GM21576 (cell line): ENCODE results near the gene MIEN1.
"Not testable (repeated sequence)": the region's sequence is repeated elsewhere in the genome, so short reads cannot be mapped to it uniquely, and the experiment has no call there.

Experiments used
- ATAC-seq: cut with Tn5 transposase; IDR thresholded peaks from one replicate; pipeline ENCODE4 v1.9.1; 2021; ENCODE audit warnings: mild to moderate bottlenecking, moderate library complexity; ENCODE audit not compliant: unreplicated experiment

The MIEN1 gene

GRCh38 chr17:39742126-39742855 lies 12.0 kb upstream of the MIEN1 start:
- no peak for ATAC-seq

GRCh38 chr17:39740357-39741111 lies 10.2 kb upstream of the MIEN1 start:
- no peak for ATAC-seq

- no peak for ATAC-seq
Observed at GRCh38 chr17:39739885-39740356, 9.6 kb upstream of the MIEN1 start.

- ATAC-seq = no peak
Observed at GRCh38 chr17:39738983-39739884, 8.9 kb upstream of the MIEN1 start.

GRCh38 chr17:39738568-39738901 lies 8.2 kb upstream of the MIEN1 start:
- no peak for ATAC-seq

GRCh38 chr17:39737760-39738567 lies 7.6 kb upstream of the MIEN1 start, which contains the start of gene GRB7:
Gene GRB7, plus strand, starts transcription at chr17:39737938. Its CDS starts 4,364 bp downstream, at chr17:39742302.
- ATAC-seq = no peak

- ATAC-seq = no peak
Observed at GRCh38 chr17:39737206-39737759, 7.0 kb upstream of the MIEN1 start.

- ATAC-seq = no peak
Observed at GRCh38 chr17:39736319-39737165, 6.2 kb upstream of the MIEN1 start.

- ATAC-seq = no peak
Observed at GRCh38 chr17:39735882-39736281, 5.5 kb upstream of the MIEN1 start.

- ATAC-seq = no peak
Observed at GRCh38 chr17:39732586-39732985, 2.3 kb upstream of the MIEN1 start.

- ATAC-seq = no peak
Observed at GRCh38 chr17:39729280-39729851, 966 bp downstream of the MIEN1 start.

- ATAC-seq = no peak
Observed at GRCh38 chr17:39727556-39727955, 2.8 kb downstream of the MIEN1 start.

- ATAC-seq = no peak
Observed at GRCh38 chr17:39726617-39727016, 3.7 kb downstream of the MIEN1 start.

GRCh38 chr17:39725923-39726322 lies 4.4 kb downstream of the MIEN1 start:
- ATAC-seq = not testable (repeated sequence)

GRCh38 chr17:39724731-39725130 lies 5.6 kb downstream of the MIEN1 start:
- ATAC-seq = no peak

- no peak for ATAC-seq
Observed at GRCh38 chr17:39722965-39723848, 7.1 kb downstream of the MIEN1 start.

GRCh38 chr17:39722104-39722503 lies 8.2 kb downstream of the MIEN1 start:
- no peak for ATAC-seq
